K562 (cell line): ENCODE measurements around the gene ZFAND6. TPM values are rescaled to one million over a fixed set of nuclear protein-coding genes. Genes with fewer than 3 reads are reported as not detected.

Experiments used
- ATAC-seq: fragments of 200-7000 bp; cut with Tn5 transposase; 3 replicates; pipeline ENCODE4 v1.9.1; 2020; ENCODE audit warnings: moderate library complexity
- BruUV-seq: library from RNA; stranded (reverse); fragments of 400-500 nt; replicated peaks from 2 replicates; lab custom pipeline; 2021; lab: Mats Ljungman, UMichigan
- CTCF ChIA-PET: fragments of 300-600 bp; formaldehyde crosslinking; extraction: SDS; loops from one replicate; lab custom pipeline; 2021; ENCODE audit warnings: low intra/inter-chr PET ratio; lab: Yijun Ruan, JAX
- POLR2A ChIA-PET: fragments of 300-600, 350-650 bp; sonication (Branson Sonifier 250); formaldehyde crosslinking; extraction: SDS; loops from one replicate; lab custom pipeline; 2021; ENCODE audit warnings: antibody characterized with exemption, inconsistent platforms; lab: Yijun Ruan, JAX
- DNase-seq, 4 experiments: peaks; one replicate each; pipeline versions ENCODE4 v3.0.0 to v3.0.0-alpha.2; 2011 to 2018; ENCODE audit warnings: low spot score in 3 of 4, mixed read lengths in 3 of 4; ENCODE audit errors: extremely low read depth in 1 of 4
- FAIRE-seq: peaks from 2 replicates; lab custom pipeline; 2011; peaks lifted over from hg19 to GRCh38; lab: Jason Lieb, UNC
- H2AFZ ChIP-seq: 2 replicates; pipeline ENCODE4 v1.6.0; 2011; ENCODE audit warnings: low read depth, low read length, control low read depth, inconsistent platforms
- H3K27ac ChIP-seq: fragments of 200-600 bp; 3 replicates; pipeline ENCODE4 v1.8.0; 2011; ENCODE audit warnings: low read depth, mild to moderate bottlenecking, control low read depth, inconsistent platforms, low read length, moderate library complexity, mixed read lengths; ENCODE audit errors: extremely low read depth
- H3K27me3 ChIP-seq, 2 experiments: fragments of 300-600 bp in 1 of 2; 2 replicates in 1 of 2; 3 replicates in 1 of 2; pipeline versions ENCODE4 v1.6.0 to v1.8.0; 2011; ENCODE audit warnings: inconsistent platforms in 2 of 2, low read length in 2 of 2, mild to moderate bottlenecking in 1 of 2, mixed read lengths in 1 of 2, moderate library complexity in 1 of 2; ENCODE audit not compliant: control insufficient read depth in 2 of 2, insufficient read depth in 2 of 2
- H3K36me3 ChIP-seq: fragments of 300-600 bp; 3 replicates; pipeline ENCODE4 v1.8.0; 2011; ENCODE audit warnings: mild to moderate bottlenecking, low read length, inconsistent platforms; ENCODE audit not compliant: control insufficient read depth, insufficient read depth
- H3K4me1 ChIP-seq, 2 experiments: fragments of 200-600 bp in 1 of 2; replicated peaks in 1 of 2; 2 replicates in 1 of 2; 3 replicates in 1 of 2; pipeline versions ENCODE4 v1.5.1 to v1.8.0; 2011; ENCODE audit warnings: inconsistent platforms in 2 of 2, low read length in 2 of 2, mild to moderate bottlenecking in 1 of 2, mixed read lengths in 1 of 2, moderate library complexity in 1 of 2; ENCODE audit not compliant: control insufficient read depth in 2 of 2, insufficient read depth in 2 of 2
- H3K4me2 ChIP-seq: 2 replicates; pipeline ENCODE4 v1.6.1; 2011; ENCODE audit warnings: low read length, control low read depth, inconsistent platforms, mixed read lengths; ENCODE audit not compliant: insufficient read depth
- H3K4me3 ChIP-seq: fragments of 200-600 bp; sonication (generic), shearing (Covaris generic); 2 replicates; pipeline ENCODE4 v1.5.1; 2016; ENCODE audit warnings: control low read depth, inconsistent platforms
- H3K79me2 ChIP-seq: fragments of 200-600 bp; 3 replicates; pipeline ENCODE4 v1.8.0; 2011; ENCODE audit warnings: low read length, inconsistent platforms; ENCODE audit not compliant: control insufficient read depth, insufficient read depth
- H3K9ac ChIP-seq, 2 experiments: 2 replicates each; pipeline versions ENCODE4 v1.6.0 to v1.6.1; 2011; ENCODE audit warnings: low read depth in 2 of 2, low read length in 2 of 2, control low read depth in 1 of 2, inconsistent platforms in 1 of 2, mild to moderate bottlenecking in 1 of 2, mixed read lengths in 1 of 2; ENCODE audit not compliant: insufficient read depth in 1 of 2
- H3K9me1 ChIP-seq: one replicate; pipeline ENCODE4 v1.6.0; 2011; ENCODE audit warnings: inconsistent platforms, mild to moderate bottlenecking, low read length, moderate library complexity; ENCODE audit not compliant: control insufficient read depth, insufficient read depth
- H3K9me3 ChIP-seq: replicated peaks from 2 replicates; pipeline ENCODE4 v1.5.1; 2011; ENCODE audit warnings: low read depth, low read length, inconsistent platforms; ENCODE audit not compliant: control insufficient read depth, insufficient read depth
- H4K20me1 ChIP-seq: replicated peaks from 2 replicates; pipeline ENCODE4 v1.6.1; 2011; ENCODE audit warnings: low read length, inconsistent platforms, mixed read lengths; ENCODE audit not compliant: control insufficient read depth, insufficient read depth
- BCOR ChIP-seq: fragments of 450-650 bp; IDR thresholded peaks from 2 replicates; pipeline ENCODE4 v1.6.1; 2016
- CHD4 ChIP-seq: fragments of 200-600 bp; sonication (generic); IDR thresholded peaks from 3 replicates; pipeline ENCODE4 v1.6.1; 2012; ENCODE audit warnings: low read depth, mild to moderate bottlenecking, mixed read lengths, low read length, inconsistent platforms; ENCODE audit not compliant: insufficient read depth, insufficient replicate concordance, poor library complexity, severe bottlenecking
- KDM1A ChIP-seq, 2 experiments: fragments of 450-650 bp; IDR thresholded peaks; 2 replicates each; pipeline ENCODE4 v1.6.1; 2016; ENCODE audit warnings: mild to moderate bottlenecking in 2 of 2
- NCOA6 ChIP-seq: fragments of 450-650 bp; IDR thresholded peaks from 2 replicates; pipeline ENCODE4 v1.6.1; 2017; ENCODE audit warnings: mild to moderate bottlenecking
- RBM25 ChIP-seq: fragments of 200-400 bp; formaldehyde crosslinking; IDR thresholded peaks from 2 replicates; pipeline ENCODE4 v1.6.1; 2018; ENCODE audit warnings: low read length, low read depth, moderate library complexity; ENCODE audit not compliant: severe bottlenecking
- RREB1 ChIP-seq: fragments of 250-450 bp; sonication (Bioruptor Pico); IDR thresholded peaks from 2 replicates; pipeline ENCODE4 v1.4.0; 2020
- ZBTB33 ChIP-seq: sonication (generic); formaldehyde crosslinking; IDR thresholded peaks from 2 replicates; pipeline ENCODE4 v1.8.1; 2023; ENCODE audit warnings: mild to moderate bottlenecking, missing genetic modification reagents
- WGBS: fragments of 100-300 bp; shearing (Covaris generic); methylation state at CpG from one replicate; pipeline ENCODE4 v1.1.6; 2016; ENCODE audit warnings: low coverage, mixed read lengths; ENCODE audit not compliant: insufficient coverage; ENCODE audit errors: missing lambda C conversion rate; 5-methylcytosine and 5-hydroxymethylcytosine counted together
- in situ Hi-C: fragments of 300-500 bp; cut with MboI; formaldehyde crosslinking; loops from 4 replicates; pipeline ENCODE4 v1.15.0; 2018; ENCODE audit warnings: inconsistent platforms, mixed read lengths
- intact Hi-C: fragments of 100-400 bp; cut with micrococcal nuclease; formaldehyde crosslinking; loops from 2 replicates; pipeline ENCODE4 v1.14.2; 2022
- polyA plus RNA-seq, 8 experiments: library from polyadenylated mRNA; depleted of rRNA in 4 of 8; stranded (reverse) in 5 of 8; unstranded in 3 of 8; fragments of >200 nt; fragmentation: Nextera tagmentation in 2 of 8; fragmentation: Illumina TruSeq in 1 of 8; extraction: Ambion mirVana in 2 of 8; extraction: Trizol in 1 of 8; gene quantifications; 2 replicates each; pipeline versions ENCODE4 v1.2.1 to v1.2.3, GENCODE V29; 2011 to 2014; ENCODE audit warnings: inconsistent platforms in 1 of 8, missing spikeins in 1 of 8
- total RNA-seq, 7 experiments: library from RNA; depleted of rRNA in 6 of 7; stranded (reverse); fragments of >200 nt in 6 of 7; fragmentation: Illumina TruSeq in 2 of 7; extraction: Trizol in 2 of 7; gene quantifications; 2 replicates each; pipeline versions ENCODE4 v1.2.1 to v1.2.3, GENCODE V29; 2011 to 2021; ENCODE audit warnings: low replicate concordance in 1 of 7
- TF ChIP-seq, protein P1 (sequence below), 3 experiments: fragments of 200-800 bp in 1 of 3; fragments of 250-450 bp in 1 of 3; fragments of 450-650 bp in 1 of 3; sonication (Bioruptor Pico) in 1 of 3; sonication (Bioruptor generic) in 1 of 3; formaldehyde crosslinking in 1 of 3; IDR thresholded peaks; 2 replicates each; pipeline versions ENCODE4 v1.6.1 to v1.8.0; 2016 to 2022; ENCODE audit warnings: mild to moderate bottlenecking in 2 of 3, missing genetic modification characterization in 2 of 3, missing compliant biosample characterization in 1 of 3, moderate library complexity in 1 of 3

The ZFAND6 gene
- total and polyA plus RNA-seq, 9 of the 15 experiments (the other 6 are each of a cell fraction or from before 2014, with no cell fraction given): 53.9 to 206 (median 88.9) TPM

- 80% methylated on average over 8 of the region's 8 CpGs for WGBS
- ATAC-seq (no peak), FAIRE-seq (no peak), DNase-seq (no peak)
- H3K4me2 ChIP-seq: no peak overlapping the region
- peaks cover 0 to 3% of the 10 kb centered on the region in 2 experiments; a peak in 1 of 5 replicates for H3K4me1 ChIP-seq
- H3K9me3 ChIP-seq: no peaks in the 10 kb centered on the region
- in situ Hi-C loops (loop anchor here (25.0 kb wide), 1 partner anchor 285 kb away; the partner anchor contains the start of gene MTHFS), intact Hi-C loops (loop anchor here (2.0 to 10.0 kb wide), 4 partner anchors 110 to 788 kb away; no protein-coding TSS in a partner anchor)
- no peak overlapping the region for H3K27ac ChIP-seq
- TF ChIP-seq, protein P1, sequence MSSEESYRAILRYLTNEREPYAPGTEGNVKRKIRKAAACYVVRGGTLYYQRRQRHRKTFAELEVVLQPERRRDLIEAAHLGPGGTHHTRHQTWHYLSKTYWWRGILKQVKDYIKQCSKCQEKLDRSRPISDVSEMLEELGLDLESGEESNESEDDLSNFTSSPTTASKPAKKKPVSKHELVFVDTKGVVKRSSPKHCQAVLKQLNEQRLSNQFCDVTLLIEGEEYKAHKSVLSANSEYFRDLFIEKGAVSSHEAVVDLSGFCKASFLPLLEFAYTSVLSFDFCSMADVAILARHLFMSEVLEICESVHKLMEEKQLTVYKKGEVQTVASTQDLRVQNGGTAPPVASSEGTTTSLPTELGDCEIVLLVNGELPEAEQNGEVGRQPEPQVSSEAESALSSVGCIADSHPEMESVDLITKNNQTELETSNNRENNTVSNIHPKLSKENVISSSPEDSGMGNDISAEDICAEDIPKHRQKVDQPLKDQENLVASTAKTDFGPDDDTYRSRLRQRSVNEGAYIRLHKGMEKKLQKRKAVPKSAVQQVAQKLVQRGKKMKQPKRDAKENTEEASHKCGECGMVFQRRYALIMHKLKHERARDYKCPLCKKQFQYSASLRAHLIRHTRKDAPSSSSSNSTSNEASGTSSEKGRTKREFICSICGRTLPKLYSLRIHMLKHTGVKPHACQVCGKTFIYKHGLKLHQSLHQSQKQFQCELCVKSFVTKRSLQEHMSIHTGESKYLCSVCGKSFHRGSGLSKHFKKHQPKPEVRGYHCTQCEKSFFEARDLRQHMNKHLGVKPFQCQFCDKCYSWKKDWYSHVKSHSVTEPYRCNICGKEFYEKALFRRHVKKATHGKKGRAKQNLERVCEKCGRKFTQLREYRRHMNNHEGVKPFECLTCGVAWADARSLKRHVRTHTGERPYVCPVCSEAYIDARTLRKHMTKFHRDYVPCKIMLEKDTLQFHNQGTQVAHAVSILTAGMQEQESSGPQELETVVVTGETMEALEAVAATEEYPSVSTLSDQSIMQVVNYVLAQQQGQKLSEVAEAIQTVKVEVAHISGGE (CRISPR knock-in tag; IDR thresholded peaks at IDR 0.05): no peak
- TF ChIP-seq BCOR (peak; percentile 71; the same call in 1 of the 2 replicates), NCOA6 (no peak), RBM25 (peak; percentile 80), KDM1A (IDR thresholded peaks at IDR 0.05) (peak in 1 of 2 experiments; percentile 70; a peak in 2 of 4 replicates), RREB1 (CRISPR knock-in tag) (no peak), ZBTB33 (CRISPR knock-in tag) (peak; percentile 48; the same call in 1 of the 2 replicates), CHD4 (peak; percentile 18)
- H3K9ac ChIP-seq: no peak overlapping the region
- ChIA-PET POLR2A (interaction anchor here (0.7 to 1.4 kb wide), 5 partner anchors 9 to 145 kb away, joined by 3 to 6 read pairs (median 4); no protein-coding TSS in a partner anchor), CTCF (interaction anchor here (0.5 kb wide), 1 partner anchor 63 kb away, joined by 6 read pairs; no protein-coding TSS in a partner anchor)
- no peaks in the 10 kb centered on the region for H3K27me3 ChIP-seq
- no peak overlapping the region for H2AFZ ChIP-seq
- BruUV-seq: no TSS peak
- H3K9me1 ChIP-seq: no peaks in the 10 kb centered on the region
- H3K79me2 ChIP-seq: no peaks in the 10 kb centered on the region
- H4K20me1 ChIP-seq: no peaks in the 10 kb centered on the region
- no peak overlapping the region for H3K4me3 ChIP-seq
- peaks cover 80% of the 10 kb centered on the region; the same call in 2 of the 3 replicates for H3K36me3 ChIP-seq
Measured at GRCh38 chr15:80172401-80172800, 112.9 kb downstream of the ZFAND6 start.
